ENCODE data around the gene ADGRG7.

DNA sequence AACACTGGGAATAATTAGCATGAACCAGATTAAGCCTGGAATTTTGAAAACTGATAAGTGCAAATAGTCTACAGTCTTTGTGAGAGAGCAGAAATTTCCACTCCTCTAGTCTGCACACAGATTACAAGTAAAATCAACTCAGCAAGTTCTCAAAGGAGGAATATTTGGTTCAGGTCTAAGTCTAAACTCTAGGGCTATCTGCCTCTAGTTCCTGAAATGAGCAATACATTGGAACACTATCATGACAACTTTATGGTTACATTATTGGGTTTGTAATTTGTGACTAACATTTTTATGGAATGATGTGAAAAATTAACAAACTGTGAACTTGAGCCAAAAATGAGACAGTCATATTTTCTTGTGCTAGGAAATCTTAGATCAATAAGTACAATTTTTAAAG is 30.8 kb upstream of the ADGRG7 start:
- TF ChIP-seq, protein P1, sequence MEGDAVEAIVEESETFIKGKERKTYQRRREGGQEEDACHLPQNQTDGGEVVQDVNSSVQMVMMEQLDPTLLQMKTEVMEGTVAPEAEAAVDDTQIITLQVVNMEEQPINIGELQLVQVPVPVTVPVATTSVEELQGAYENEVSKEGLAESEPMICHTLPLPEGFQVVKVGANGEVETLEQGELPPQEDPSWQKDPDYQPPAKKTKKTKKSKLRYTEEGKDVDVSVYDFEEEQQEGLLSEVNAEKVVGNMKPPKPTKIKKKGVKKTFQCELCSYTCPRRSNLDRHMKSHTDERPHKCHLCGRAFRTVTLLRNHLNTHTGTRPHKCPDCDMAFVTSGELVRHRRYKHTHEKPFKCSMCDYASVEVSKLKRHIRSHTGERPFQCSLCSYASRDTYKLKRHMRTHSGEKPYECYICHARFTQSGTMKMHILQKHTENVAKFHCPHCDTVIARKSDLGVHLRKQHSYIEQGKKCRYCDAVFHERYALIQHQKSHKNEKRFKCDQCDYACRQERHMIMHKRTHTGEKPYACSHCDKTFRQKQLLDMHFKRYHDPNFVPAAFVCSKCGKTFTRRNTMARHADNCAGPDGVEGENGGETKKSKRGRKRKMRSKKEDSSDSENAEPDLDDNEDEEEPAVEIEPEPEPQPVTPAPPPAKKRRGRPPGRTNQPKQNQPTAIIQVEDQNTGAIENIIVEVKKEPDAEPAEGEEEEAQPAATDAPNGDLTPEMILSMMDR (conservative IDR thresholded peaks at IDR 0.05; ENCODE audit: low read length), result no peak
- TF ChIP-seq EZH2phosphoT487 (IDR thresholded peaks at IDR 0.05; ENCODE audit: borderline replicate concordance, low read depth, low read length), result no peak

Measured in OCI-LY7 (cell line).